Loucy (cell line): ENCODE measurements around the gene SERPINB8.

Source experiments
- EZH2phosphoT487 ChIP-seq: fragments of 200-600 bp; IDR thresholded peaks from 2 replicates; pipeline ENCODE4 v1.6.1; 2018; ENCODE audit warnings: antibody characterized with exemption, mild to moderate bottlenecking, moderate library complexity, borderline replicate concordance
- TF ChIP-seq, protein P1 (sequence below): fragments of 200-600 bp; sonication (generic); conservative IDR thresholded peaks from 2 replicates; pipeline ENCODE4 v1.5.1; 2014; ENCODE audit warnings: mild to moderate bottlenecking, antibody characterized with exemption, low read length

GRCh38 chr18:63986885-63987284 lies 17.0 kb downstream of the SERPINB8 start:
- TF ChIP-seq, protein P1, sequence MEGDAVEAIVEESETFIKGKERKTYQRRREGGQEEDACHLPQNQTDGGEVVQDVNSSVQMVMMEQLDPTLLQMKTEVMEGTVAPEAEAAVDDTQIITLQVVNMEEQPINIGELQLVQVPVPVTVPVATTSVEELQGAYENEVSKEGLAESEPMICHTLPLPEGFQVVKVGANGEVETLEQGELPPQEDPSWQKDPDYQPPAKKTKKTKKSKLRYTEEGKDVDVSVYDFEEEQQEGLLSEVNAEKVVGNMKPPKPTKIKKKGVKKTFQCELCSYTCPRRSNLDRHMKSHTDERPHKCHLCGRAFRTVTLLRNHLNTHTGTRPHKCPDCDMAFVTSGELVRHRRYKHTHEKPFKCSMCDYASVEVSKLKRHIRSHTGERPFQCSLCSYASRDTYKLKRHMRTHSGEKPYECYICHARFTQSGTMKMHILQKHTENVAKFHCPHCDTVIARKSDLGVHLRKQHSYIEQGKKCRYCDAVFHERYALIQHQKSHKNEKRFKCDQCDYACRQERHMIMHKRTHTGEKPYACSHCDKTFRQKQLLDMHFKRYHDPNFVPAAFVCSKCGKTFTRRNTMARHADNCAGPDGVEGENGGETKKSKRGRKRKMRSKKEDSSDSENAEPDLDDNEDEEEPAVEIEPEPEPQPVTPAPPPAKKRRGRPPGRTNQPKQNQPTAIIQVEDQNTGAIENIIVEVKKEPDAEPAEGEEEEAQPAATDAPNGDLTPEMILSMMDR = no peak
- no peak for TF ChIP-seq EZH2phosphoT487
